ENCODE measurements around the gene LMO7.
"Not testable (repeated sequence)": the region's sequence is repeated elsewhere in the genome, so short reads cannot be mapped to it uniquely, and the experiment has no call there.

The LMO7 gene

DNA sequence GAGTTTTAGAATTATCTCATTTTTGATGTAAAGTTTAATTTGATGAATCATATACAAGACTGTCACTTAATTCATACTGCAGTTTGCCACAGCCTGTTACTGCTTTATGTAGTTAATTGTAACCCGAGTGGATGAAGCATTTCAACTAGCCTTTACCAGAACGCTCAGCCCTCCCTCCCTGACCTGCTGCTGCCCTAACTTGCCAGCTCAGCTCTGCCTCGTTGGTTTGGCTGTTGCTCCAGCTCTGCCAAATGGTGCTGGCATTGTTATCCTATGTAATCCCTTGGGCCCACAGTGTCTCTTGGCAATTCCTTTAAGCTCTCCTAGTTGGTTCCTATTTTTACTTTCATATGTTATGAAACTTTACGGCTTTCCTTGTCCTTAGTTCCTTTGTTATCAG lies 113.3 kb downstream of the LMO7 start:
- DNase-seq, result no peak

DNA sequence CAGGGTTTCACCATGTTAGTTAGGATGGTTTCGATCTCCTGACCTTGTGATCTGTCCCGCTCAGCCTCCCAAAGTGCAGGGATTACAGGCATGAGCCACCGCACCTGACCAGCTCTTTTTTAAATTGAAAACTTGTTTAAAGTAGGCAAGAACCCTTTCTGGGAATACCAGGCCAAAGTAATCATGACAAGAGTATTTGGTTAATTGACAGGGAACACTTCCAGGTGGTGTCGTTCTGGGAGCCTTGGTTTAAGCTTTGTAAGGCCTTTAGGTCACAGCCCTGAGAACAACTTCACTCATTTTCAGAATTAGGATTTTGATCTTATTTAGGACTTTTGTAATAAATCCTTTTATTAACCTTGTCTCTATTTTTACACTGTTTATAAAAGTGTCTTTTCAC lies 115.2 kb downstream of the LMO7 start:
- DNase-seq, result no peak

DNA sequence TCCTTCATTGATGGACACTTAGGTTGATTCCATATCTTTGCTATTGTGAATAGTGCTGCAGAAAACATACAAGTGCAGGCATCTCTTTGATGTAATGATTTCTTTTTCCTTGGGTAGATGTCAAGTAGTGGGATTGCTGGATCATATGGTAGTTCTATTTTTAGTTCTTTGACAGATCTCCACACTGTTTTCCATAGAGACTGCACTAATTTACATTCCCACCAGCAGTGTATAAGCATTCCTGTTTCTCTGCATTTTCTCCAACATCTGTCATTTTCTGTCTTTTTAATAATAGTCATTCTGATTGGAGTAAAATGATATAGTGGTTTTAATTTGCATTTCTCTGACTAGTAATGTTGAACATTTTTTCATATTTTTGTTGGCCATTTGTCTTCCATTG lies 116.7 kb downstream of the LMO7 start:
- no peak for DNase-seq

DNA sequence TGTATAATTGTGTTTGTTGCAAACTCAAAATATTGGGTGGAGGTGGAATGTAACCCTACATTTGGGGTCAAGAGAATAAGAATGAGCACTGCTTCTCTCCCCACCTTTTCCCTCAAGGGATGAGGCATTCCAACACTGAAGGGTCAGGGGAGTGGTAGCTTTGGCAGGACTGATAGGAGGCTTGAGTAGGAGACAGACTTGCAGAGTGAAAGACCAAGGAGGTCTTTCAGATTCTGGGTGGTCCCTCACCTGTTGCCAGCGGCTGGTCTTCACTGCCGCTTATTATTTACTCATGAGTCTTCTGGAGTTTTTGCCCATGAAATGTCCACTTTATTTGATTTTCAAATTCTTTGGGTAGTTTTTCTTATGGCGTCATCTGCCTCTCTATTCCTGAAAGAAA lies 118.8 kb downstream of the LMO7 start:
- DNase-seq, result no peak

DNA sequence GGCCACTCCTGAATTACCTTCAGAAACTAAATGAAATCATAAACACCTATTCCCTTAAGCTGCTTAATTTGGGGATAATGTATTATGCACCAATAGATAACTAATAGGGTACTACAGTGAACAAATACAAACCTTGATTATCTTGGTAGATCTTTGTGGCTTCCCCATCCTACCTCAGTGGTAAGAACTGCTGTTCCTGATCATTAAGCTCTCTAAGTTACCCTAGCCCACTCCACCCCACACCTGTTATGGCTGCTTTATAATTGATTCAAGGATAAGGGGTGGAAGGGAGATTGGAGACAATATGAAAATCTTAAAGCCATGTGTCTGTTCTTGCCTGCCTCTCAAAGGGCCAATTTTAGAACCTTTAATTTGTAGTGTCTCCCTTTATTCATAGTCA lies 121.2 kb downstream of the LMO7 start:
- DNase-seq, result no peak

DNA sequence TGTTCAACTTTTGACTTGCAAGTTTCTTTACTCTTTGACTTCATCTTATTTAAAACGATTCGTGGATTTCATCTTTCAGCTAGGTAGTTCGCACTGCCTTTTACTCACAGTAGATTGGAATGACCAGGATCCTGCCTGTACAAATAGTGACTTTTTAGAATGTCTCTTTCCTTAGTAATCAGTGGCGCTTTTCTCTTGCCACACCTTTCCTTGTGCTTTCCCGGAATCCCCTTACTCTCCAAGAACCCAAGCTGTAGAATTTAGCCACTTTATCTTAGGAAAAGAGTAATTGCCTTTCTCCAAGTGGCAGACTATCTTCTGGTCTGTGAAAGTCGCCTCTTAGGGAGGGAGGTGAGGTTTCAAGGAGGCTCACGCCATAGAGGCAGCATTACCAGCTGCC lies 123.4 kb downstream of the LMO7 start:
- no peak for DNase-seq

DNA sequence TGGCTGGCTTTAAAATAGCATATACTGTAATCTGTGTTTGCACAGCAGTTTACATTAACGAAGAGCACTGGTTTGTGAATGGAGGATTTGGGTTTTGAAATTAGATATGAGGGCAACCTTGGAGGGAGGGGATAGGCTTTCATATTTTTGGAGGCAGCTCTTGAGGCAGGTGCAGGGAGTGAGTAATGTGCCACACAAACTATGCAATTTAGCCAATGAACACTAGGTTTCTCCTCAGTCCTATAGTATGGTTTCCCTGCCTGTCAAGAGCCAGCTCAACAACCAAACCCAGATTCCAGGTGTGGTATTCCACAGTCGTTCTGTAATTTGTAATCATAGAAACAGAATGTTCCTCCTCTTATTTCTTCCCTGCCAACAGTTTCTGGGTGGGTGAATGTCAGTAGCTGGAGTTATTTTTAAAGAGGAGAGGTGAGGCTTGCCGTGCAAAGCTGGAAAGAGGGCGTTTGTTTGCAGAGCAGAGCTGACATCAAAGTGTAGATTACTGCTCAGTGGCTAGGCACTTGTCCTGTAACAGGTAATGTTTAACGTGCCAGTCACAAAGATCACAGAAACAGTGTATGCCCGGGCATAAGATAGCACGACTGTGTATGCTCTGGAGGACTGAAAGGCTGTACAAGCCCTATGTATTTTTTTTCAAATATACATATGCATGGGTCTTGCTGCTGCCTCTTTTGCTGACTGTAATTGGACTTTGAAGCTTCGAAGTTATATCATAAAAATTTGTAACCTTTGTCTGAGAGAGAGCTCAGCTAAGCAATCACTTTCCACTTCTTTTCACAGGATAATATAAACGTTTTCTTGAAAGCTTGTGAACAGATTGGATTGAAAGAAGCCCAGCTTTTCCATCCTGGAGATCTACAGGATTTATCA lies 124.2 kb downstream of the LMO7 start:
- DNase-seq, result no peak

DNA sequence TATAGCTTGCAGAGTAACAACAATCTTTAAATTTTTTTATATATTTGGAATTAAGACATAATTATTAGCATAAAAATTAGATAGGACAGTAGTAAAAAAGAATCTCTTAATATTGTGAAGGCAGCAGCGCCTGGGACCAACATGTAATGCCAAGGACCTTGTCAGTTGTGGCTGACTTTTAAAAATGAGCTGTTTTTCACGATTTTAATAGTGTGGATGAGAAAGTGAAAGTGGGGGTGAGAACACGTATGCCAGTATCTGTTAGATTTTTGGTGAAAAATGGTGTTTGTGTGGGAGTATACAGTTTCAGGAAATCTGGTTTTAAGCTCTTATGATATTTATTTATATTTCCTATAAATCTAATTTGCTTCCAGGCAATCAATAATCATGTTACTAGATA lies 125.2 kb downstream of the LMO7 start:
- DNase-seq, result peak; percentile 67

DNA sequence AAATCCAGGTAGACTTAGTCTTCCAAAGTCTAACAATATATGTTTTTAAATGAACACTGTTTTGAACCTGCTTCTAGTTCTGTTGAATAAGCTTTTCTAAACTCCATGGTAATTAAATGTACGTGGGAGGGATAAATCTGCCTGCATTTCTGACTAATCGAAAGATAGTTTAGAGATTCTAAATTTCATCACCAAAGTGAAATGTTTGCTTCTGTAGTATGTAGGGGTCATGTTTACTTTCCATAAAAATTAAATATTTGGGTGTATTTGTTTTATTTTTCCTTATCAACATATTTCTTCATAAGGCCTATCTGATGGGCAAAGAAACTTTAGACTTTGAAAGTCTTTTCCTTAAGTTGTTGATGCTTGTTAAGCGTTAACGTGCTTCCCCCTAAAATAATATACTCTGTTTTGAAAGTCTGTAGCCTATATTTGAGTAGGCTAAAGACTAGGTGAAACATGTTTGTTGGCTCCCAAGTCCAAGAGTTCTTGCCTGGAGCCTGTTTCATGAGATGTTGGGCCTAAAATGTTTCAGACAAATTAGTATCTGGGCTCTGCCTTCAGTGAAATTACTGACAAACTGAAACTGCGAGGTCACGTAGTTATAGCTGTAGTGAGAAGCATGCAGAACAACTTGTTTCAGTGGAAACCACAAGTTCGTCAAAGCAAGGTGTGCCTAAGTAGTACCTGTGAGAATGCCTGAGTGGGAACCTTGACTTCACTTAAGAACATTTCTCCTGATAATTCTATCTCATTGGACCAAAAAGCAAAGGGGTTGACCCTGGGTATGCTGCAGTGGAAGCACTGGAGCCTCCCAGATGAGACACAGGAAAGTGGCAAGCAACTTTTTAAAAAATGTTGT lies 126.2 kb downstream of the LMO7 start:
- DNase-seq, result peak; percentile 74

DNA sequence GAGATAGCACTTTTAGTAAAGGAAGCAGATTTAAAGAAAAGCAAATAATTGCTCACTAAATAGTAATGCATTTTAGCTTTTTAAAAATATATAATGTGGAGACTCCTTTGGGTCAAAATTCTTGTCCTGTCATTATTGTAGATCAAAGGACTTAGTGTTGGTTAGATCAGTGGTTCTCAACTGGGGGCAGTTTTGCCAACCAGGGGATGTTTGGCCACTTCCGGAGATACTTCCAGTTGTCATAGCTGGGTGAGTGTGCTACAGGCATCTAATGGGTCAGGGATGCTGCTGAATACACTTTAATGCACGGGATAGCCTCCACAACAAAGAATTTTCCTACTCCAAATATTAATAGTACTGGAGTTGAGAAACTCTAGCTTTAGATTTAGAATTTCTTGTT lies 126.8 kb downstream of the LMO7 start:
- no peak for DNase-seq

DNA sequence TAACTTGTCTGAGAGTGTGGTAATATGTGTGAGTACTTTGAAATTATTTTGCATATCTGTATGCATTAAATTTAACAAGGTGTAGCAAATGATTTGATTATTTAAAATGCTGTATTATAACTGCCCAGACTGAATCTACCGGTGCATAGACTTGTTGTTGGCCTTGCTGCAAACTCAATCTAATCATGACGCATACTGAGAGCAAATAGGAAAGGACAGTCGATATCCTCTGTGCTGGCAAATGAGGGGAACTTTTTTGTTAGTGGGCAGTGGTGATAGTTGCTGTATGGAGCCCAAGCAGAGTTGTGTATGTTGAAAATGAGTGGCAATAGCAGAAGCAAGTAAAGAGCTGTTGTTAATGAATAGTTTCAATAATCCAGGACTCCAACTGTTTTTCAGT lies 127.4 kb downstream of the LMO7 start:
- DNase-seq, result no peak

DNA sequence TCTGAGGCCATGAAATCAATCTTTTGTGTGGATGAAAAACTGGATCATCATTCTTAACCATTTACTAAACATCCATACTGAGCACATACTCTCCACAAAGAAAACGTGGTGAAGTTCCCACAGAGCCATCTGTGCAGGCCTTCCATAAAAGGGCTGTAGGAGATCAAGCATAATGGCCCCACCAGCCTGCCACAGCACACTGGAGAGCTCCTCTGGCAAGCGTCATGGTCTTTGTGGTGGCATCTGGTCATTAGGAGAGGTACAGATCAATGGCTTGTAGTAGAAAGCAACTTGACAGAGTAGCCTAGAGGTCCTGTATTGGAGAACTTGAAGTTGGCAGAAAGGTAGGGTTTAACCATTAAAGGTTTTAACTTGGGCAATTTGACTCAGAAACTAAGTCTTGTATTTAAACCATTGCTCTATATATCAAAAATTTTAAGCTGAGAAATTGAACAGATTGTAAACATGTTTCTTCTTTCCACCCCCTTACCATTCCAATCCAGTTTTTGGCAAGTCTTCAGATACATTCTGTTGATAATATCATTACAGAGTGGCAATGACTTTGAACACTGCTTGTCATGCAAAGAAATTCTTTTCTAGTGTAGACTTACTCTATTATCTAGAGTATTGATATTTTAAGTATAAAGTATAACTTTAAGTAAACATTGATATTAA lies 128.3 kb downstream of the LMO7 start:
- DNase-seq, result no peak

DNA sequence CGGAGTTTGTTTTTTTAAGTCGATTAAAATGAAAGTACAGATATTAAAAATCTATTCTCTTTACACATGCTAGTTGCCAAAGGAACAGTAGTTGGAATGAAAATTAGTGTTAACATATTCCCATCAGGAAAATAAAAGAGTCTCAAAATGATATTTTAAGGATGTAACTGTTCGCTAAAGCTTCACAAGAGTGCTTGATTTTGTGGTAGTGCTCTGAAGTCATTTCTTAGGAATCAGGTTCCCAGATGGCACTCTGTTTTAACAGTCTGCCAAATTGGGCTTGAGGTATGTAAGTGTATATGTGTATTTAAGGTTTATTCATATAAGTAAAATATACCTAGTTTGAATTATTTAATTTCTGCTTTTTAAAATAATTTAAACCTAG lies 128.8 kb downstream of the LMO7 start:
- DNase-seq, result no peak

DNA sequence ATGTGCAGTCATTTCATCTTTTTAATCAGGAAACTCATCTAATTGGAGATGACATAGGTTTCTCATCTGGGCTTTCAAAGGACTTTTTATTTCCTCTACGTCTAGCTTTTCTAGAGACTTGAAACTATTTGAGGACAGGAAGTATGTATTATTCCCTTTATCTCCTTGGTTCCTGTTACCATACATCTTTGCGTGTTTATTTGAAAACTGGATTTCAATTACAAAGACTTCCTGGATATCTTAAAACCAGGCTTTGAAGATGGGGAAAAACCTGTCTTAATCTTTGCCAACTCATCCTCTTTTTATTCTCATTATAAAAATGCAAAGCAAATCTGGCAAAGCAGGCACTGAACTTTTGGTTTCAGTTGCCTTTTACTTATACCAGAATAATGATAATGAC lies 130.5 kb downstream of the LMO7 start:
- no peak for DNase-seq

DNA sequence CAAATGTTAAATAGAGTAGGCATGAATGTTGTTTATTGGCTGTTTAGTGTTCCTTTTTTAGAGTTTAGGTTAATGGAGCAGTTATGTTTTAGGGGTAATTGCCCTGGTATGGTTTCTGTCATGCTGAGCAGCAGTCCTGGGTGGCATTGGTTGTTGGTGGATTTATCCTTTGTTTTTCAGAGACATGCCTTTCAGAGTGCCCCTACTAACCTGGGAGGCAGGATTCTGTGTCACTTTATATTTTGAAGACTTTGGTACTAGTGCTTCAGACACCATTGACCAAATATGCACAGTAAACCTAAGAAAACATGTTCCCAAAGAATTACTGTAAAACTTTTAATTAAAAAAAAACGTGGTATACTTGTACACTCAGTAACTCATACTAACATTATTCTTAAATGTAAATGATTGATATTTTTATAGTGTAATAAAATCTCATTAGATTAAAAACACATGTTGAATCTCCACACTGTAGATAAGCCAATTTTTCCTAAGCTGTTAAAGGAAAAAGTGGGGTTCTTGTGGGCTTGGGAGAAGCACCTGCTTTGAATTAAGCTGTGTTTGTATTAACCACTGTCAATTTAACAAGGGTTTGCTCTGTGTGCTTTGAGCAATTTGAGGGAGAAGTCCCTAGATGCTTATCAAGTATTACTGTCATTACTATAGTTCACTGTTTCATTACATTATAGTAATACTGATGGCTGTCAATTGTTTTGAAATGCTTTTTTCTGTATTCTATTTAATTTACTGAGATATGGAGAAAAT lies 133.2 kb downstream of the LMO7 start:
- no peak for DNase-seq

DNA sequence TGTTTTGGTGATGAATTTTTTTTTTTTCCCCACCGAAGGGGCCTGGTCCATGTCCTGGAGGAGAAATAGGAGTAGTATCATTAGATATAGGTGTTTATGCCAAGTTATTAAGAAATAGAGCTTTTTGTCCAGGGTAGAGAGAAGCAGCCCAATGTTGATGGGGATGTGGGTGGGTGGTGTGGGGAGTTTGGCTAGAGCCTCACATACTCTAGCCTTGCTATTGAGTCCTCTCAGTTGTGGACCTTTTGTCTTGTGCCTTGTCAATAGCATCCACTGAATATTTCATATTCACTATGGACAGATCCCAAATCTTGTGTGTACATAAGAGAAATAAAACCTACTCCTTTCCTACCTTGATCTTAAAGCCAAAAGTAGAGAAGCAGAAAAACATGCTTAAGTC lies 134.0 kb downstream of the LMO7 start:
- DNase-seq, result no peak

DNA sequence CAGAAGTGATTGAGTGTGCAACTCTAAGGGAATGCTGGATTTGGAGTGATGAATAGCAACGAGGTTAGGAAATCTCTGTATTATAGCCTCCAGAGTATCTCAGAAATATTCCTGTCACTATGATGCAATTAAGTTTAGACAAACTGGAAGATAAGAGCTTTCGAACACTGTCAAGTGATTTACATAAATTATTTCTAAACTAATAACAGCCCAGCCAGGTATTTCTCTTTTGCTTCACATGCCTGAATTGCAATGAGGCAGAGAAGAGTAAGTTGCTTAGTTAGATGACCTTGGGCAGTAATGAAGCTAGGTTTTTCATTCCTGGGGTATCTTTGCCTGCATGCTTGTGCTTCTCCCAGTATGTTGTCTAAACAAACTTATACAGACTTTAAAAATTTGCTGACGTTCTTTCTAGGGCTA lies 134.5 kb downstream of the LMO7 start:
- DNase-seq, result no peak

DNA sequence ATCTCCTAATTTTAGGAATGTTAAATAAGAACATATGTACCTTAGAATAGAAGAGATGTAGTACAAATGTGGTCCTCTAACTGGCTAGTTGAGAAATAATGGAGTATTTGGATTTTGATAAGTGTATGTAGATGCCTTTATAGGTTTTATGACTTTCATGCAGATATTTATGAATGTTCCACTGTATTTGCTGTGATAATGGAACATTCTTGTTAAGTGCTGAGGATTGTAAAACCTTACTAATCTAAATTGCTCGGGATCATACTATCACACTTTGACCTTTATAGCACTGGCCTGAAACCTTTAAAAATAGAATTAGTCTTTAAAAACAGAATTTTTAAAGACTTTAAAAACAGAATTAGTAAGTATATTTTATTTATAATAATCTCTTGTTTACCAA lies 135.1 kb downstream of the LMO7 start:
- DNase-seq, result no peak

DNA sequence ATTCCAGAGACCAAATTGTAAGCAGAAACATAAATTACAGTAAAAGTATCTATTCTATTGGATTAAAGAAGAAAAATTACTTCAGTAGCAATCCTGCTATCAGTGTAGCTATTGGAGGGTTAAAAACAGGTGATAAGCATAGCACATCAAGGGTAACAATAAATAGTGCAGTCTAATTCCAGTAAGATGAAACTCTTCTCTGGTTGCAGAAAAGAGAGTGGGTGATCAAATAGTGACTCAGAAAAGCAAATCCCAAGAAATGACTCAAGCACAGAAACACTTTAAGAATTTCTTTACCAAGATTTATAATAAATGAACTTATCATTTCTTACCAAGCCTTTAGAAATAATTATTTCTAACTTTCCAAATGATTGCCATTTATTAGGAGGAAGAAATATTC lies 135.7 kb downstream of the LMO7 start:
- no peak for DNase-seq

DNA sequence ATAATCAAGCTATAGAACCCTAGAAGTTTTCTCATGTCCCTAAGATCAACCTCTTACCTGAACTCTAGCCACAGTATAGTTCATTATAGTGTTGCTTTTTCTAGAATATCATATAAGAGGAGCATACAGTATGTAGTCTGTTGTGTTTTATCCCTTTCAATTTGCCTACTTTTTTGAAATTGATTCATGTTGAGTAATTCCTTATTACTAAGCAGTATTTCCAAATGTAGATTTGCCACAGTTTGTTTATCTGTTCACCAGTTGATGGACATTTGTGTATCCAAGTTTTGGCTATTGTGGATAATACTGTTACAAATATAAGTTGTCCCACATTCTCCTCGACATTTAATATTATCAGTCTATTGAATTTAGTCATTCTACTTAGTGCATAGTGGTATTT lies 138.0 kb downstream of the LMO7 start:
- DNase-seq, result no peak

DNA sequence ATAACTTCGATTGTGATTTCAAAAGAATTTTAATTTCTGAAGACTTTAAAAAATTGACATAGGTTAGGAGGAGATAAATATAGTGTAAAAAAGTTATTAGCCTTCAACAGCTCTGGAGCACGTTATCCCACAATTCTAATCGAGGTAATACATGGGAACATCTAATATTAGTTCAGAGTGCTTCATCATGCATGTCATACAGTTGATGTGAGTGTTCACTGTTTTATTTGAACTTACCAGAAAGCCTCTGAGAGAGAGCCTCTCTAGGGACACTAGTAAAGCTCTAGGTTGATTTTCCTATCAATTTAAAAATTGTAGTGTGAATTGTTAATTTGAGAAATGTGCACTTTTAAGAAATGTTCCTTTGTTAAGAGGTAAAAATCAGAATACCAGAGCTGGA lies 140.4 kb downstream of the LMO7 start:
- DNase-seq, result no peak

DNA sequence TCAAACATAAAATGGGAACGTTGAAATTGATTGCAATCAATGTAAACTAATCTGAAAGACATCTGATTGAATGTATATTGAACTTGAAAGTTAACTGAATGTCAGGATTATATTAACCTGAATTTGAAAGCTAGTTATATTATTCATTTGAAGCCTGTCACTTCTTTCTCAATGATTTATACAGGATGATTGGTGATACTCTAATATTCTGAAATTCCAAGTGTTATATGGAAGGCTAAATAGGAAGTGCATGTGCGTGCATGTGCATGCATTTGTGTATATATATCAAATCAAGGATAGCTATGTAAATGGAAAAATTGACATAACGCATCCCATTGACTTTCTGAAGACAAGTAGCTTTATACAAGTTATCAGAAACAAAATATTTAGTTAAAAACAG lies 143.3 kb downstream of the LMO7 start:
- no peak for DNase-seq

DNA sequence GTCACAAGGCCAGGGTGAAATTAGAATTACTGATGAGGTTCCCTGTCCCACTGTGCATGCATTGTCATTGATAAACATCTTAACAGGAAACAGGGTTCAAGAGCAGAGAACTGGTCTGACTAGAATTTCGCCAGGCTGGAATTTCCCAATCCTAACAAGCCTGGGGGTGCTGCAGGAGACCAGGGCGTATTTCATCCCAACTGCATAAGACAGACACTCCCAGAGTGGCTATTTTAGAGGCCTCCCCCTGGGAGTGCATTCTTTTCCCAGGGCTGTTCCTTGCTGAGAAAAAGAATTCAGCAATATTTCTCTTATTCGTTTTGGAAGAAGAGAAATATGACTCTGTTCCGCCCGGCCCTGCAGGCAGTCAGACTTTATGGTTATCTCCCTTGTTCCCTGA lies 144.0 kb downstream of the LMO7 start:
- not testable (repeated sequence) for DNase-seq

Data from activated CD4-positive, alpha-beta T cell treated with anti-CD3 and anti-CD28 coated beads, Interleukin-2, Interleukin-6, amounts not matched to agents 100 ng/mL and 50 ng/mL, durations not matched to agents 16 hours and 8 hours (primary cell).